Activated CD4-positive, alpha-beta T cell treated with anti-CD3 and anti-CD28 coated beads, Interleukin-2, Interleukin-4, amounts not matched to agents 100 ng/mL and 50 ng/mL, durations not matched to agents 16 hours and 8 hours (primary cell): ENCODE results near the gene MELK.

ENCODE experiments used
- DNase-seq: peaks from one replicate; pipeline ENCODE4 v3.0.0-alpha.2; 2020; ENCODE audit warnings: low spot score

MELK gene

DNA sequence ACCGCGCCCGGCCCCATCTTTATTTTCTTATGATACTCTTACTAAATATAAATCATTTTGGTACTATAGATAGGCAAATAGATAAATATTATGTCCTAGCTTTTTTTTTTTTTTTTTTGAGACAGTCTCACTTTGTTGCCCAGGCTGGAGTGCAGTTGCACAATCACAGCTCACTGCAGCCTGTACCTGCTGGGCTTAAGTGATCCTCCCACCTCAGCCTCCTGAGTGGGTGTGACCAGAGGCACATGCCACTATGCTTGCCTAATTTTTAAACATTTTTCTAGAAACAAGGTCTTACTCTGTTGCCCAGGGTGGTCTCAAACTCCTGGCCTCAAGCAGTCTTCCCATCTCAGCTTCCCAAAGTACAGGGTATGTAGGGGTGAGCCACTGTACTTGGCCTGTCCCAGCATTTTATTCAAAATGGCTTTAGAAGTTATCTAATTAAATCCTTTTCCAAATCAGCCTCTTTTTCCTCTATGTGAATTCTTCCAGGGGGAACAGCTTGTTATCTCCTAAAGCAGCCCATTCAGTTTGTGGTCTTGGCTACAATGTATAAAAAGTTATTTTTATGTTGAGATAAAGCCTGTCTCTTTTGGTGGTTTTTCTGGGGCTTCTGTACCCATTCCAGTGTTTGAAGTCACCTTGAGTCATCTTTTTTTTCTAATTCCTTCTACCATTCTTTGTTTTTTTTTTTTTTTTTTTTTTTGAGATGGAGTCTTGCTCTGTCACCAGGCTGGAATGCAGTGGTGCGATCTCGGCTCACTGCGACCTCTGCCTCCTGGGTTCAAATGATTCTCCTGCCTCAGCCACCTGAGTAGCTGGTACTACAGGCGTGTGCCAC, 12.1 kb downstream of the MELK start:
- DNase-seq, result no peak

DNA sequence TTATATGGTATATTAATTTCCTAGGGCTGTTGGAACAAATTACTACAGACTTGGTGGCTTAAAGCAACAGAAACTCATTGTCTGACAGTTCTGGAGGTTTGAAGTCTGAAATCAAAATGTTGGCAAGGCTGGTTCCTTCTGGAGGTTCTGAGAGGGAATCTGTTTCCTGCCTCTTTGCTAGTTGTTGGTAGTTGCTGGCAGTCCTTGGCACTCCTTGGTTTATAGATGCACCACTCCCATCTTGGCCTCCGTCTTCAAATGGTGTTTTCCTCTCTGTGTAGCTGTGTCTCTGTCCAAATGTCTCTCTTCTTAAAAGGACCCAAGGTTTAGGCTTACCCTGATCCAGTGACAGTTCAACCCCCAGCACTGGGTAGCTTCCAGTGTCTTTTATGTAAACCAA, 17.5 kb downstream of the MELK start:
- DNase-seq, result no peak

DNA sequence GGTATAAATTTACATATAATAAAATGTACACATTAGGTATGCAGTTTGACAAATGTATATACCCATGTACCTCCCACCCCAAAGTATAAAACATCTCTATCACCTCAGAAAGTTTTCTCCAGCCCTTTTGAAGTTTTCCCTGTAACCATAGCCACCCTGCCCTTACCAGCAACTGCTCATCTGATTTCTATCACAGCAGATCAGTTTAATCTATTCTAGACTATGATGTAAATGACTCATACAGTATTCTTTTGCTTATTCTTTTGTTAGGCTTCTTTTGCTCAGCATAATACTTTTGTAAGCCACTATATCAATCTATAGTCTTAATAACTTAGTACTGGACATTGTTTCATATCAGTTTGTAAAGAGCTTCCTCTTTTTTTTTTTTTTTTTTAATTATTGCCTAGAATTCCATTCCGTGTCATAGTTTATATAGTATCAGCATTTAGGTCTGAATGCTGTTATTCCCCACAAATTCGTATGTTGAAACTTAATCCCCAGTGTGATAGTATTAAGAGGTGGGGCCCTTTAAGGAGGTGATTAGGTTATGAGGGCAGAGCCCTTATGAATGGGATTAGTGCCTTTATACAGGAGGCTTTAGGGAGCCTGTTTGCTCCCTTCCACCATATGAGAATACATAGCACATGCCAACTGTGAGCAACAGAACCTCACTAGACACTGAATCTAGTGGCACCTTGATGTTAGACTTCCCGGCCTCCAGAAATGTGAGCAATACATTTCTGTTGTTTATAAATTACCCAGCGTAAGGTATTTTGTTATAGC, 20.3 kb downstream of the MELK start:
- DNase-seq, result no peak

DNA sequence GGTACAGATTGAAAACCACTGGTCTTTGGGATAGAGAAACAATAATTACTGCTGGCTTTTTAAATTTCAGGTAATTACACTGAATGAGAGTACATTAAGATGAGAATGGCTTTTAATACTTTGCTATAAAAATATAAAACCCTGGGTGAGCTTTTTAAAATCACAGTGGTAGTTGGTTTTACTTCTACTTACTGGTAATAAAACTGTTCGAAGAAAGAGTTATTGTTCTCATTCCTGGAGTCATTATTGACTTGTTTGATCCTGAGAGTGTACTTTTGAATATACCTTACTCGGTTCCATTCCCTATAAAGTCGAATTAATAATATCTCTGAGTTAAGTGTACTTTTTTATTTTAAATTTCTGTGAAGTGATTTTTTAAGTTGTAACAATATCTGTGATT, 21.5 kb downstream of the MELK start:
- DNase-seq, result no peak

DNA sequence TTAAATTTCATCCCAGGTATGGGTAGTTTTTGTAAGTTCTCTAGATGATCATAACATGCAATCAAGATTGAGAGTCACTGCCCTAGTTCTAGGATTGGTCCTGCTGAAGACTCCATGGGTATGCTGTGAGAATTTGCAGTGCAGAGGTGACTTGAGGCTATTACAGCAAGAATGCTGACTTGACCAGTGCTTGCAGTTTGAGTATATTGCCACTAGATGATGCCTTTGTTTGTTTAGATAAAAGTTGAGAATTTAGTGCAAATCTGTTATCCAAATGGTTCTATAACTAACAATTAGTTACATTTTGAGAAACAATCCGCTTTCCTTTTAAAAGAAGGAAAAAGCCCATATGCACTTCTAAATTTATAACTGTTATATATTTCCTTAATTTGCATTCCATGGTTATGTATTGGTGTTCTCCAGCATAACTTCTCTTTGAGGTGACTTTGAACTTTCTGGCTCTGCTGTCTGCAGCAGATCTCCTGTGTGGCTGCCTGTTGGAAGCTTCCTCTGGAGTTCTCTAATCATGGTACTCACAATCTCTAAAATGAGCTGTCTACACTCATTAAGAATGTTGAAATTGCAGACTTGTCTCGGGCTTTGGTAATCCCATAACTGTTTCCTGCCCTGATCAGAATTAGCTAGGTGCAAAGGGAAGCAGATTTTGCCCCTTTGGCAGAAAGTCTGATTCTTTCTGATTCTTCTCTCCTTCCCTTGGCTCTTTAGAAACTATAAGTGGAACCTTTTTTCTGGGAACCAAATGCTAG, 24.9 kb downstream of the MELK start:
- no peak for DNase-seq

DNA sequence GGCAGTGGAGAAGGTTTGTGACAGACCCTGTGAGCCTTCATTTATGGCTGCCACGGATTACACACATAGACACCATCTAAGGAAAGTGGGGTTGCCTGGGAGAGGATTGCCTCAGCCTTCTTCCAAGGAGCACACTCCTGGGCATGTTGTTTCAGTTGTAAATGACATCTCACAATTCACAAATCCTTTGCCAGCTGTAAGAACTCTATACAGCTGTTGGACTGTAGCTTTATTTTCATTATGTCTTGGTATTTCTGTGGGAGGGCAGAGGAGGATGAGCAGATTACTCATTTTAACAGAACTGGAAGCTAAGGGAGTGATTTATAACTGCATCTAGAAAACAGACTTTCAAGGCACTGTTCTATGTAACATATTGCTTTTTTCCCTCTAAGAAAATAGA, 25.6 kb downstream of the MELK start:
- DNase-seq, result no peak

DNA sequence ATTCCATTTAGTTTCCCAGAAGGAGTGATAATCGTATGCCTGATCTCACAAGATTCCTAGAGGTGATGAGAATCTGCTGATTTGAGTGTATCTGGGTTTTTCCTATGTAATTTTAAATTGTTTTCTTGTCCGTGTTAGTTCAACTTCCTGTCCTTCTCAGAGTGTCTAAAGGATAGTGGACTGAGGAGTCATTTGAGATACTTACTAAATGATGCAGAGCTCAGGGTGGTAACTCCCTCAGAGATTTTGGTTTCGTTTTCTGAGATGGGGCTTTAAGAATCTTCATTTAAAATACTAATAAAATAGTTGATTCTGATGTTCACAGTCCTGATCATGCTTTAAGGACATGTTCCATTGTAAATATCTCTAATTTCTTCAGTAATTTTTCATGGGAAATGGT, 30.3 kb downstream of the MELK start:
- DNase-seq, result no peak

DNA sequence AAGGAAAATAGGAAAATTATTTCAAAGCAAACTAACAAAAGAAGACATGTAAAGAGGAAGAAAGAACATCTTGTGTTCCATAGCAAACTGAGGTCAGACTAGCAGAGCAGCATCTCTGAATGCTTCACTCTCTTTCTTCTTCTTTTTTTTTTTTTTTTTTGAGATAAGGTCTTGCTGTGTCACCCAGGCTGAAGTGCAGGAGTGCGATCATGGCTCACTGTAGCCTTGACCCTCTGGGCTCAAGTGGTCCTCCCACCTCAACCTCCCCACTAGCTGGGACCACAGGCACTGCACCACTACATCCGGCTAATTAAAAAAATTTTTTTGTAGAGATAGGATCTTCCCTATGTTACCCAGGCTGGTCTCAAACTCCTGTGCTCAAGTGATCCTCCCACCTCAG, 36.6 kb downstream of the MELK start:
- DNase-seq, result no peak

DNA sequence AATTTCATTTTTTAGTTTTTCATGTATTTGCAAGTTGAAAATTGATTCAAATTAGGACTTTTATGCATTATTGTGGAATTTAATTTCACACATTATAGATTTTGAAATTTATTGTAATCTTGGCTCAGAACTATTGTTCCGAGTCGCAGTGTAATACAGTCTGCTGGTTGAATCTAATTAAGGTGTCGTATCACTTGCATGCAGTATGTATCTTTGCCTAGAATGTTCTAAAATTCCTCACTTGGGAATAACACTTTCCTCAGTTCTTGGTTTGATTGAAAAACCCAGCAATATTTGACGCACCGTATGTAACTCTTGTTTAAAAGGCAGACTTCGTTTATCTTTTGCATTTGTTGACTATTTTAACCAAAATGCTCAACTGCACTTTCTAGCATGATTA, 49.4 kb downstream of the MELK start:
- no peak for DNase-seq

DNA sequence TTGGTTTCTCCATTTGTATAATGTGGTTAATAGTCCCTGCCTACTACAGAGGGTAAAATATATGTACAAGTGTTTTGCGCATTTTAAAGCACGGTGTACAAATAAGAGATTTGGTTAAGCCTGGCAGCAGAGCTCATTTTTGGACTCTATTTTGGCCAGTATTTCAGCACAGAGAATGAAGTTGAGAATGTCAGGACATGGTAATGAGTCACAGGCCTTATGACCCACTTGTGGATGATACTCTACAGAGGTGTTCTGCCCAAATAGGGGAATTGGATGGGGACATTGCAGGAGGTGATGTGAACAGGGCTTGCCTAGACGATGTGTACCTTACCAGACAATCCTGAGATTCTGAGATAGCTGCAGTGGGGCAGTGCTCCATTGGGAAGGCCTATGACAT, 50.6 kb downstream of the MELK start:
- no peak for DNase-seq

DNA sequence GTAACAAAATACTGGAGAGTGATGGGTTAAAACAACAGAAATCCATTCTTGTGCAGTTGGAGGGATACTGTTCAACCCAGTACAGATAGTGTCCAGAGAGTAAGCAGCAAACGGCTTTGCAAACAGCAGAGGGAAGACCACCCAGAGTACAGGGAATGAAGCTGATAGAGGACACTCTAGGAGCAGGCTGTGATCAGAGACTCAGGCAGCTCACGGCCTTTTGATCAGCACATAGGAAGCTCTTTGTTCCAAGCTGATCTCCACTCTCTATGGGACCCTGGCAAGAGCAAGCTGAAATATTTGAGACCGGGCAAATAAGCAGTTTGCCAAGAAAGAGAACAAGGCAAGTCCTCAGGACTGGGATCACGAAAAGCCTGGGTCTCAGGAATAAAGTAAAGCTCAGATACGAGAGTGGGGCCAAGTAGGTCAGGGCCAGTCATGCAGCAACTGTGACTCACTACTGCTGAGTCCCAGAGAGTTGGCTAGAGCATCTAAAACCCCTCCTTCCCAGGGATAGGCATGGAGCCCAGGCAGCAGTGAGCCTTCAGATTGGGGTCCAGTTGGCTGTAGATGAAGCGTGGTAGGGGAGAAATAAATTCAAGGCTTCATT, 52.4 kb downstream of the MELK start:
- DNase-seq, result no peak

DNA sequence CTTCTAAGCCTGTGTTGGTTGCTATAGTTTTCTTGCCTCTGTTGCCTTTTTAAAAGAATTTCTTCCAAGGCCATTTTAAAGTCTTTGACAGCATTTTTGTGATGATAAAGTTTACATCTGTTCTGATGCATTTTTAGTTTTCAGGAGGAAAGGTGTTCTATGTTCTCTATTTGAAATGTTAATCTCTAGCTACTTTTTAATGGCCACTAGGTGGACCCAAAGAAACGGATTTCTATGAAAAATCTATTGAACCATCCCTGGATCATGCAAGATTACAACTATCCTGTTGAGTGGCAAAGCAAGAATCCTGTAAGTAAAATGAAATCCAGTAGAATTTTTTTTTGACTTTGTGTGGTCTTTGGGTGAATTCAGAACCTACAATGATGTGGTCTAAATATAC, 60.2 kb downstream of the MELK start:
- peak; percentile 6 for DNase-seq

DNA sequence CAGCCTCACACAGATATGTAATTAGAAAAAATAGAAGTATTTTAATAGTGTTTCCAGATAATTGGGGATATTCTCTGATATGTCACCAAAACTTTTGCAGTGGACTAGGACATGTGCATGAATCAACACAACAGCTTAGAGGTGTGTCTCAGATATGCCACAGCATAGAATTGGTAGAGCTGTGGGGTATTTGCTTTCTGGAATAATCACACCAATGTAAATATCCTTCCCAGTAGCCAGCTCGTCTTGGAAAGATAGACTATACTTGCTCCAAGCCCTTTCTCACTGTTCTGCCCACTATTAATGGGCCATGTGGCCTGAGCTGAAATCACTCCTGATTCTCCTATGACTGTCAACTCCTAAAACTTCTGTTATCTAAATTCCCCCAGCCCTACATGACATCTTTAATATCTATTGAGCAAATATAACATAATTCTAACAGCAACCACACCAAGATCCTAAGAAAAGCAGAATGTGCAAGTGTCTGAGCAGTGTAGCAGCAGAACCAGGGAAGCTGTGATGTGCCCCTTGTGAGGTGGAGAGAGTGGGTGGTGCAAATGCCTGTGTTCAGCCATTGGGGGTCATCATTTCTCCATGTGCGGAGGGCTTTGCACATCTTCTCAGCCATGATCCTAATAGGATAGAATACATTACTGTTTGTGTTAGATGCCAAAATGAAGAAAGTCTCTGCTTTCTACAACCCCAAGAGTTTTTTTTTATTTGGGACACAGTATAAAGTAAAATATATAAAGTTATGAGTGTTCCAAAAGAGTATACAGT, 65.0 kb downstream of the MELK start:
- no peak for DNase-seq

DNA sequence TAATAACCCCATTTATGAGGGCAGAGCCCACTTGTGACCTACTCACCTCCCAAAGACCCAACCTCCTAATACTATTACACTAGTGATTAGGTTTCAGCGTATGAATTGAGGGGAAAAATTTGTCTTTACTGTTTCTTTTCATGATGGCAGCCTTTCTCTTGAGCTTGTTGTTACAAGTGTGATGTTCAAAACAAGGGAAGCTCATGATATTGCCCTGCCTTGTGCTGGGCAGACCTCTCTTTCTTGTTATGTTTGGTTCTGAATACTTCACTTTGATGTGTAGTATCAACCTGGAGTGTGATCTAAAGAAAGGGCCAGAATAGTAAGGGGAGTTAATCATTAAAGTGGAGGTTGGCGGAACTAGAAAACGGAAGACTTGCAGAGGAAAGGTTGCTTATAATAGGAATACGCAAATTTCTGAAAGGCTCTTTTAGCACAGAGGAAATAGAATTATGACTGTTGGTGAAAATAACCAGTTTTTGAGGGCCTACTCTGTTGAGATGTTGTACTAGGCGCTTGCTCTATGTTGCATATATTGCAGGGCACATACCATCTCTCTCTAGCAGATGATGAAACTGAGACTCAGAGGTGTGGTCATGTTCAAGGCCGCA, 68.2 kb downstream of the MELK start:
- DNase-seq, result no peak

DNA sequence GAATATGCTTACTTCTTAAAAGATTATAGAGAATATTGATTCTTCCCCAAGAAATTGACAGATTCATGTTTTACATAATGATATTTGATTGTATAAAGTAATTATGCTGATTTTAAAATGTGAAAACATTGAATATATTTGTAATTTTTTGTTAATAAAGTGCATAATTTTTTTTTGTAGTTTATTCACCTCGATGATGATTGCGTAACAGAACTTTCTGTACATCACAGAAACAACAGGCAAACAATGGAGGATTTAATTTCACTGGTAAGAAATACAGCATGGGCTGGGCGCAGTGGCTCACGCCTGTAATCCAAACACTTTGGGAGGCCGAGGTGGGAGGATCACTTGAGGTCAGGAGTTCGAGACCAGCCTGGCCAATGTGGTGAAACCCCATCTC, 70.1 kb downstream of the MELK start:
- no peak for DNase-seq

DNA sequence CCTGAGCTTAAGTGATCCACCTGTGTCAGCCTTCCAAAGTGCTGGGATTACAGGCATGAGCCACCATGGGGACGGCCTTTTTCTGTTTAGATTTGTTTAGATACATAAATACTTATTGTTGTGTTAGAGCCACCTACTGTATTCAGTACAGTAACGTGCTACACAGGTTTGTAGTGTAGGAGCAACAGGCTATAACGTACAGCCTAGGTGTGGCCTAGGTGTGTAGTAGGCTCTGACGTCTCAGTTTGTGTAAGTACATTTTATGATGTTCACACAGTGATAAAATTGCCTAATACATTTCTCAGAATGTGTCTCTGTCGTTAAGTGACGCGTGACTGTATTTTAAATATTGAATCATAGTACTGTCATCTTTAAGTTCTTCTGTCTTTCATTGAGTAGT, 84.1 kb downstream of the MELK start:
- DNase-seq, result no peak

DNA sequence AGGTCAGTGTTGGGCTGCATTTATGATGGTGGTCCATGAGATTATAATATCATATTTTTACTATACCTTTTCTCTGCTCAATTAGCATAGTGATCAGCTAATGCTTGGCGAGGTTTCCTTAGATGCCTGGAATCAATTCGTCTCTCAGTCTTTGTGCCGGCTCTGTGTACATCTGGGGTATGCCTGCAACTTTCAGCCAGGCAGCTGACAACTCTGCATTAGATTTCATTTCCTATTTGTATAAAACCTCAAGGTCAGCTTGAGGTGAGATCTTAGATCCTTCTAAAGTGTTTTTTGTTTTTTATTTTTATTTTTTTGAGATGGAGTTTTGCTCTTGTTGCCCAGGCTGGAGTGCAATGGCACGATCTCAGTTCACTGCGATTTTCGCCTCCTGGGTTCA, 86.8 kb downstream of the MELK start:
- no peak for DNase-seq

DNA sequence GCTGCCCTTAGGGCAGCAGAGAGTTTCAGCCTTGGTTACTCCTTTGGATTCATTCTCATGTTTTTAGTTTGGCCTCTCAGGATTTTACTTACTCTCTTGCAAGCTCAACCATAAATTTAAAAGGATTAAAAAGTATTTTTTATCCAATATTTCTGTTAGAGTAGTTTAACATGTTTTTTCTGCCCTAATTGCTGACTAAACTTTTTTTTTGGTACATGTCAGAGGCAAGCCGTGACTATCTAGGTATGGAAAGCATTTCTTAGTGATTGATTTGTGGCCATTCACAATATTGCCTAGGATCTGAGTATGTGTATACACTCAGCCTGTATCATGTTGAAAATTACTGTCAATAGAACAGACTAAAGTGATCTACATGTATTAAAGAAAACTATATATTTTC, 92.1 kb downstream of the MELK start:
- DNase-seq, result no peak

DNA sequence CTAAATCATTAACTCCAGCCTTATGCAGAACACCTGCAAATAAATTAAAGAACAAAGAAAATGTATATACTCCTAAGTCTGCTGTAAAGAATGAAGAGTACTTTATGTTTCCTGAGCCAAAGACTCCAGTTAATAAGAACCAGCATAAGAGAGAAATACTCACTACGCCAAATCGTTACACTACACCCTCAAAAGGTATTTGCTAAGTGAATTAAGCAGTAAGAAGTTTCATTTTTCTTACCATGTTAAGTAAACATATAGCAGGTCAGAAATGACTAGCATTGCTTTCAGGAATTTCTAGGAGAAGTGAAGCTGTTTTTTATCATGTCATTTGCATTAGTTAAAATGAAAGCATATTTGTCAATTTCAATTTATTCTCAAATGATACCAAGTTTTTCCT, 92.7 kb downstream of the MELK start:
- DNase-seq, result no peak

DNA sequence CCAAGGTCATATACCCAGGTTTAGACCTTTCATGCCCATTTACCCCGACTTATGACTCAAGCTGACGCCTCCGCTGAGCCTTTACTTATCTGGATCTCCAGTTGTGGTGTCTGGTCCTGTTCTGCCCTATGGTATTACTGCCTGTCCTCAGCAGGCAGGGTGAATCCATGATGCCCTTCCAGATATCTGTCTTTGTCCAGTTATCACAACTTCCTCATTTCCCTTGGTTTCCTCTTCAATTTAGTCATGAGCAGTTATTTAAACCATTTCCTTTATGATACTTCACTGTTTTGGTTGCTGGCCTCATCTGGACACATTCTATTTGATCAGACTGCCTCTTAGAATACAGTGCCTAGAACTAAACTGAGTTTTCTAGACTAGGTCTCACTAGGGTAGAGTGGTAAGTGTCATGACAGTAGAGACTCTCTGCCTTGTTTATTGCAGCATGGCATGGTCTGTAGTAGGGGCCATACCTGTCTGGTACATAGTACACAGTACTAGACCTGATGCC, 93.3 kb downstream of the MELK start:
- DNase-seq, result no peak

DNA sequence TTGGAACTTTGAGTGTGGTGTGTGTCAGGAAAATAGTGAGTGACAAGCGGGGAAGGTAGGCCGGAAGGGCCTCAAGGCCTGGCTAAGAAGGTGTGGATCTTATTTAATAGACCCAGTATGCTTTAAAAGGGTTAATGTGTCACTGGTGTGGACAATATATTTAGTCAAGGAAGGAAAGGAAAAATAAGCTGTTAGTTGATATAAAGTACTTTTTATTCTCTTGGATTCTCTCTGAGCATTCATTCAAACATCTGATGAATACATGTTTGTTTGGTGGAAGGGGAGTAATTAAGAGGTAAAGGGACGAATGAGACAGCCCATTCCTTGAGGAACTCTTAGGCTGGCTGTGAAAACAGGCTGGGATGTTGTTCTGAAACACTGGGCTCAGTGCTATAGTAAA, 98.9 kb downstream of the MELK start:
- DNase-seq, result no peak
